ENCODE measurements around the gene SDR42E2.
"Not testable (repeated sequence)": the region's sequence is repeated elsewhere in the genome, so short reads cannot be mapped to it uniquely, and the experiment has no call there.

Gene SDR42E2

DNA sequence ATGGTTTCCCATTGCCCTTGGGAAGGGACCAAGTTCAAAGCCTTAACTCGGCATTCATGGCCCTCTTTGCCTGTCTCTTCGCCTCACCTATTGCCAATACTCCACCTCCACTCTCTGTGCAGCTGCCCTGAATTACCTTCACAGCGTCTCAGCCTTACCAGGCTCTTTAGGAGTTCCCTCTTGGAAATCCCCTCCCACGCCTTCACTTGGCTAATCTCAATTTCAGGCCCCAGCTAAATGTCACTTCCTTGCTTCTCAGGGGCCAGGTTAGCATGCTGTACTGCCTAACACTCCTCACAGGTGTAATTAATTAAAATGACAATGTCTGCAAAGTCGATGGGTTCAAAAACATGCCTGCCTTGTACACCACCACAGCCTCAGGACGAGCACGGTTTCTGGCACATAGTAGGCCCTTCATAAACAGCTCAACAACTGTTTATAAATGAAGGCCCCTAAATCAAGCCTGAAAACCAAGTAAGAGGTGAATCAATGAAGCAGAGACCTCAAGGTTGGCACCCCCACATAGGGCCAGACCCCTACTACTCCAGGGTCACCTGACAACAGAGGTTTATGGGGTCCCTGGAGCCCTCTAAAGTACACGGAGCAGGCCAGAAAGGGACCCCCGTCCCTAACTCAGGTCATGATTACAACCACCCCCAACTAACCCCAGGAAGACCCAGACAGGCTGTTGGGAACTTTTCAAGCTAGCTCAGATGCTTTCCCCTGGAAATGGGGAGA is 32.6 kb downstream of the SDR42E2 start:
- H3K4me3 ChIP-seq (ENCODE audit: low read depth in 1 of 2, low read length in 2 of 2) = peak overlapping the region in 1 of 2 experiments; percentile 70; a peak in 2 of 4 replicates
- peak overlapping the region; percentile 87 for H3K4me2 ChIP-seq (ENCODE audit: insufficient read depth, low read length)
- peaks cover 47% of the 10 kb centered on the region for H3K4me1 ChIP-seq (ENCODE audit: insufficient read depth, low read length)
- H3K79me2 ChIP-seq (ENCODE audit: insufficient read depth, low read length) = no peaks in the 10 kb centered on the region
- H2AFZ ChIP-seq (ENCODE audit: low read depth, low read length) = no peak overlapping the region; the same call in 1 of the 2 replicates
- H4K20me1 ChIP-seq (ENCODE audit: insufficient read depth, low read length) = no peaks in the 10 kb centered on the region
- H3K27ac ChIP-seq (ENCODE audit: low read length) = 0 out of 2 replicates have a peak overlapping the region, but pooled peaks have one; percentile 6
- TF ChIP-seq, protein P1, sequence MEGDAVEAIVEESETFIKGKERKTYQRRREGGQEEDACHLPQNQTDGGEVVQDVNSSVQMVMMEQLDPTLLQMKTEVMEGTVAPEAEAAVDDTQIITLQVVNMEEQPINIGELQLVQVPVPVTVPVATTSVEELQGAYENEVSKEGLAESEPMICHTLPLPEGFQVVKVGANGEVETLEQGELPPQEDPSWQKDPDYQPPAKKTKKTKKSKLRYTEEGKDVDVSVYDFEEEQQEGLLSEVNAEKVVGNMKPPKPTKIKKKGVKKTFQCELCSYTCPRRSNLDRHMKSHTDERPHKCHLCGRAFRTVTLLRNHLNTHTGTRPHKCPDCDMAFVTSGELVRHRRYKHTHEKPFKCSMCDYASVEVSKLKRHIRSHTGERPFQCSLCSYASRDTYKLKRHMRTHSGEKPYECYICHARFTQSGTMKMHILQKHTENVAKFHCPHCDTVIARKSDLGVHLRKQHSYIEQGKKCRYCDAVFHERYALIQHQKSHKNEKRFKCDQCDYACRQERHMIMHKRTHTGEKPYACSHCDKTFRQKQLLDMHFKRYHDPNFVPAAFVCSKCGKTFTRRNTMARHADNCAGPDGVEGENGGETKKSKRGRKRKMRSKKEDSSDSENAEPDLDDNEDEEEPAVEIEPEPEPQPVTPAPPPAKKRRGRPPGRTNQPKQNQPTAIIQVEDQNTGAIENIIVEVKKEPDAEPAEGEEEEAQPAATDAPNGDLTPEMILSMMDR (IDR thresholded peaks at IDR 0.05; ENCODE audit: borderline replicate concordance, extremely low read depth, low read length, poor library complexity, severe bottlenecking) = no peak
- no peak for TF ChIP-seq EZH2 (IDR thresholded peaks at IDR 0.05; ENCODE audit: borderline replicate concordance, low read depth, low read length, severe bottlenecking)
- ATAC-seq (ENCODE audit: insufficient read depth, low read depth) (no peak), DNase-seq (no peak)
- peak overlapping the region; percentile 7; the same call in 1 of the 2 replicates for H3K9ac ChIP-seq (ENCODE audit: low read depth, low read length)
- no peaks in the 10 kb centered on the region for H3K36me3 ChIP-seq (ENCODE audit: insufficient read depth, low read length)
- no peaks in the 10 kb centered on the region for H3K9me3 ChIP-seq (ENCODE audit: insufficient read depth, low read length, severe bottlenecking)
- H3K27me3 ChIP-seq (ENCODE audit: insufficient read depth, low read length, poor library complexity) = no peaks in the 10 kb centered on the region

DNA sequence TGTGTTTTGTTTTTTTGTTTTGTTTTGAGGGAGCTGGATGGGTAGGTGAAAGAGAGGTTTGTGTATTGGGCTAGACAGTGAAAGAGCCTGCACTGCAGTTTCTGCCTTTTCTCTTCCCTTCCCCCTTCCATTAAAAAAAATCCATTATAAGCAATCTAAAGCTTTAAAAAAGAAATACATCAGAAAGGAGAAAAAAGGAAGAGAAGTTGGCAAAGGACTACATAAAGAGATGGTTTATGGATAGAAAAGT is 33.1 kb downstream of the SDR42E2 start:
- peak overlapping the region in 1 of 2 experiments; percentile 70; a peak in 2 of 4 replicates for H3K4me3 ChIP-seq (ENCODE audit: low read depth in 1 of 2, low read length in 2 of 2)
- H3K9me3 ChIP-seq (ENCODE audit: insufficient read depth, low read length, severe bottlenecking) = no peaks in the 10 kb centered on the region
- no peak overlapping the region; the same call in 1 of the 2 replicates for H2AFZ ChIP-seq (ENCODE audit: low read depth, low read length)
- H3K27ac ChIP-seq (ENCODE audit: low read length) = 0 out of 2 replicates have a peak overlapping the region, but pooled peaks have one; percentile 6
- TF ChIP-seq, protein P1 (IDR thresholded peaks at IDR 0.05; ENCODE audit: borderline replicate concordance, extremely low read depth, low read length, poor library complexity, severe bottlenecking) = no peak
- no peak for TF ChIP-seq EZH2 (IDR thresholded peaks at IDR 0.05; ENCODE audit: borderline replicate concordance, low read depth, low read length, severe bottlenecking)
- no peaks in the 10 kb centered on the region for H3K27me3 ChIP-seq (ENCODE audit: insufficient read depth, low read length, poor library complexity)
- ATAC-seq (ENCODE audit: insufficient read depth, low read depth) (no peak), DNase-seq (no peak)
- peaks cover 43% of the 10 kb centered on the region for H3K4me1 ChIP-seq (ENCODE audit: insufficient read depth, low read length)
- H3K36me3 ChIP-seq (ENCODE audit: insufficient read depth, low read length) = no peaks in the 10 kb centered on the region
- no peaks in the 10 kb centered on the region for H4K20me1 ChIP-seq (ENCODE audit: insufficient read depth, low read length)
- peak overlapping the region; percentile 7; the same call in 1 of the 2 replicates for H3K9ac ChIP-seq (ENCODE audit: low read depth, low read length)
- peak overlapping the region; percentile 87 for H3K4me2 ChIP-seq (ENCODE audit: insufficient read depth, low read length)
- H3K79me2 ChIP-seq (ENCODE audit: insufficient read depth, low read length) = no peaks in the 10 kb centered on the region

DNA sequence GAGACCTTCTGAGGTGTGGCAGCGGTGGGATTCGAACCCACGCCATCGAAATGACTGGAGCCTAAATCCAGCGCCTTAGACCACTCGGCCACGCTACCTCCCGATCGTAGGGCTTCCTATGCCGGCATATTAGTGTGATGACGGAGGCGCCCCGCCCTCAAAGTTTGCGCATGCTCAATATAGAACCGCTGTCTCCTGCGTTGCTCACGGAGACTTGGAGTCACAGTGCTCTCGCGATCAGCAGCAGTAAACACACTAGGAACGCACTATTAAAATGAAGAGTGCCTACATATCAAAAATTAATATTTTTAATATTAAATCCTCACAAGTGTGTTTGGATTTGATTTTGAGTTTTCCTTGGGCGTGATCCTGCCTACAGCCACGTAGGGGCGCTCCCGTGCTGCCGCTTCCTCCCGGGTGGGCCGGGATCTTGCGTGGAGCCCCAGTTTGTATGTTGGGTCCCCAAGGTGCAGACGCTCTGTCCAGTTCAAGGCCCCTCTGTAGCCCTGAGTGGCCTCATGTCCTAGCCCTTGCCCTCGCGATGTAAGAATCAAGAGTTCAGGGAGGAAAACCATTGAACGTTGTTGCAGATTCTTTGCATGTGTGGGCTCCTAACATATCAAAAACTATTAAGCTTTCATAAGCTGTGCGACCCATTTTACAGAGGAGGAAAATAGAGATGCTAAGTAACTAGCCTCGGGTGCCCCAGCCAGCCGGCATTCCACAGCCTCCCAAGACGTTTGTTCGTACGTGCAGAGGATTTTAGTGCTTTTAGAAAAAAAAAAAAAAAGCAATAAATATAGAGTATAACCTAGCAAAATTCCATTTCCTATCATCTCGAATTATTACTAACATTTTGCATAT is 33.6 kb downstream of the SDR42E2 start:
- Histone ChIP-seq H3K4me1 (ENCODE audit: insufficient read depth, low read length) (peaks cover 41% of the 10 kb centered on the region), H3K4me2 (ENCODE audit: insufficient read depth, low read length) (peak overlapping the region; percentile 87), H3K27me3 (ENCODE audit: insufficient read depth, low read length, poor library complexity) (no peaks in the 10 kb centered on the region), H3K79me2 (ENCODE audit: insufficient read depth, low read length) (no peaks in the 10 kb centered on the region), H3K27ac (ENCODE audit: low read length) (peak overlapping the region; percentile 67), H2AFZ (ENCODE audit: low read depth, low read length) (peak overlapping the region; percentile 97), H4K20me1 (ENCODE audit: insufficient read depth, low read length) (no peaks in the 10 kb centered on the region), H3K9me3 (ENCODE audit: insufficient read depth, low read length, severe bottlenecking) (no peaks in the 10 kb centered on the region), H3K4me3 (ENCODE audit: low read depth in 1 of 2, low read length in 2 of 2) (peak overlapping the region; percentile 45 to 70; a peak in 3 of 4 replicates), H3K36me3 (ENCODE audit: insufficient read depth, low read length) (no peaks in the 10 kb centered on the region), H3K9ac (ENCODE audit: low read depth, low read length) (peak overlapping the region; percentile 57)
- TF ChIP-seq EZH2 (IDR thresholded peaks at IDR 0.05; ENCODE audit: borderline replicate concordance, low read depth, low read length, severe bottlenecking) = no peak
- TF ChIP-seq, protein P1 (IDR thresholded peaks at IDR 0.05; ENCODE audit: borderline replicate concordance, extremely low read depth, low read length, poor library complexity, severe bottlenecking) = peak; percentile 77
- ATAC-seq (ENCODE audit: insufficient read depth, low read depth) (peak; percentile 45), DNase-seq (peak; percentile 91)

DNA sequence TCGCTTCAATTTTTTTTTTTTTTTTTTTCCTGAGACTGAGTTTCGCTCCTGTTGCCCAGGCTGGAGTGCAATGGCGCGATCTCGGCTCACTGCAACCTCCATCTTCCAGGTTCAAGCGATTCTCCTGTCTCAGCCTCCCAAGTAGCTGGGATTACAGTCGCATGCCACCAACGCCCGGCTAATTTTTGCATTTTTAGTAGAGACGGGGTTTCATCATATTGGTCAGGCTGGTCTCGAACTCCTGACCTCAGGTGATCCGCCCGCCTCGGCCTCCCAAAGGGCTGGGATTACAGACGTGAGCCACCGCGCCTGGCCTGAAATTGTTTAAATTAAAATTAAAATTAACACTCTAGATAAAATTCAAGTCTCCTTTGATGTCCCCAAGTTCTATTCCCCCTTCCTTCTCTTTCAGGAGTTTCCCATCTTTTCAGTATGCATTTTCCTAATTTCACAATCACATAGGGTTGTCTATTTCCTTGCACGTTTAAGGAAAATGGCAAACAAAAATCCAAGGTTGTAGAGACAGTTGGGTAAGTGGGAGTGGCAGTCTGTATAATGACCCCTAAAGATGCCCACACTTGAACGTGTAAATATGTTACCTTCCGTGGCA is 34.4 kb downstream of the SDR42E2 start:
- not testable (repeated sequence) for H3K36me3 ChIP-seq (ENCODE audit: insufficient read depth, low read length); DNase-seq; H3K27ac ChIP-seq (ENCODE audit: low read length); H3K9me3 ChIP-seq (ENCODE audit: insufficient read depth, low read length, severe bottlenecking); ATAC-seq (ENCODE audit: insufficient read depth, low read depth); H3K79me2 ChIP-seq (ENCODE audit: insufficient read depth, low read length); H3K27me3 ChIP-seq (ENCODE audit: insufficient read depth, low read length, poor library complexity); H2AFZ ChIP-seq (ENCODE audit: low read depth, low read length); H4K20me1 ChIP-seq (ENCODE audit: insufficient read depth, low read length)
- Histone ChIP-seq H3K4me1 (ENCODE audit: insufficient read depth, low read length) (peaks cover 34% of the 10 kb centered on the region), H3K4me3 (ENCODE audit: low read depth in 1 of 2, low read length in 2 of 2) (peak overlapping the region in 1 of 2 experiments; percentile 70; a peak in 1 of 4 replicates), H3K9ac (ENCODE audit: low read depth, low read length) (peak overlapping the region; percentile 57; the same call in 1 of the 2 replicates), H3K4me2 (ENCODE audit: insufficient read depth, low read length) (peak overlapping the region; percentile 87)
